ENCODE data around the gene CCDC188. TPM values are rescaled to one million over a fixed set of nuclear protein-coding genes. Genes with fewer than 3 reads are reported as not detected.

The CCDC188 gene
- total RNA-seq, 1 experiment from 2014 or later, result 0.84 TPM

DNA sequence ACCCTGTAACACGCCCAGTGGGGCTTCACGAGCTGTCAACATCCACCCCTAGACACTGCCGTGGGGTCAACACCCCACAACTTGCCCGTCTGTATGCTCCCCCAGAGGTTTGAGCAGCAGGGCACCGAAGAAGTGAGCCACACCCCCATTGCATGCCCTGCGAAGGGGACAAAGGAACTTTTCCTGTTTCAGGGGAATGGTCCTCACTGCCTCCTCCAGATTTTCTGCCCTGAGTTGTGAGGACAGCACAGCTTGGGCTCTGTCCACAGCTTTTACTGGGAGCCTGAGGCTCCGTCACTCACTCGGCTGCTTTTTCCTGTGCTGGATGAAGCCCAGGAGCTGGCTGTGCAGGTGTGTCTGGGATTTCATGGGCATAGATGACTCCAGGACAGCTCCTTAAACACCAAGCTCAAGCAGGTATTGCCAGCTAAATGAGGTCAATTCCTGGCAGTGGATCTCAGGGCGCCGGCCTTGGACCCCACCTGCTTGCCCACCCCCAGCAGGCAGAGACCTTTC lies 40.2 kb upstream of the CCDC188 start:
- no peak for DNase-seq (ENCODE audit: low read depth in 1 of 2, low spot score in 2 of 2)
- no peaks in the 10 kb centered on the region for H3K9me3 ChIP-seq (replicated peaks)
- H3K36me3 ChIP-seq, result no peaks in the 10 kb centered on the region
- H3K27me3 ChIP-seq (replicated peaks), result peaks cover 1% of the 10 kb centered on the region; the same call in 1 of the 2 replicates
- H3K4me3 ChIP-seq, result no peak overlapping the region
- no peak overlapping the region for H3K27ac ChIP-seq
- no peaks in the 10 kb centered on the region for H3K4me1 ChIP-seq (replicated peaks)

DNA sequence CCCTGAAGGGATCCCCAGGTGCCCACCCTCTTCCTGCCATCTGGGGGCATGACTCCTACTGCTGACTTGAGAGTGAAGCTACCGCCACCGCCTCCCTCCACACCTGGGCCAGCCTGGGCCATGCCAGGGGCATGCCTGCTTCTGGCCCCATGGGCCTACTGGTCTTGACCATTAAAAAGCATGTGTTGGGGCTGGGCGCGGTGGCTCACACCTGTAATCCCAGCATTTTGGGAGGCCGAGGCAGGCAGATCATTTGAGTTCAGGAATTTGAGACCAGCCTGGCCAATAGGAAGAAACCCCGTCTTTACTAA lies 37.7 kb upstream of the CCDC188 start:
- Histone ChIP-seq H3K27ac (no peak overlapping the region), H3K4me1 (replicated peaks) (no peaks in the 10 kb centered on the region), H3K9me3 (replicated peaks) (no peaks in the 10 kb centered on the region), H3K36me3 (no peaks in the 10 kb centered on the region), H3K27me3 (replicated peaks) (no peaks in the 10 kb centered on the region), H3K4me3 (no peak overlapping the region)
- DNase-seq (ENCODE audit: low read depth in 1 of 2, low spot score in 2 of 2), result no peak

DNA sequence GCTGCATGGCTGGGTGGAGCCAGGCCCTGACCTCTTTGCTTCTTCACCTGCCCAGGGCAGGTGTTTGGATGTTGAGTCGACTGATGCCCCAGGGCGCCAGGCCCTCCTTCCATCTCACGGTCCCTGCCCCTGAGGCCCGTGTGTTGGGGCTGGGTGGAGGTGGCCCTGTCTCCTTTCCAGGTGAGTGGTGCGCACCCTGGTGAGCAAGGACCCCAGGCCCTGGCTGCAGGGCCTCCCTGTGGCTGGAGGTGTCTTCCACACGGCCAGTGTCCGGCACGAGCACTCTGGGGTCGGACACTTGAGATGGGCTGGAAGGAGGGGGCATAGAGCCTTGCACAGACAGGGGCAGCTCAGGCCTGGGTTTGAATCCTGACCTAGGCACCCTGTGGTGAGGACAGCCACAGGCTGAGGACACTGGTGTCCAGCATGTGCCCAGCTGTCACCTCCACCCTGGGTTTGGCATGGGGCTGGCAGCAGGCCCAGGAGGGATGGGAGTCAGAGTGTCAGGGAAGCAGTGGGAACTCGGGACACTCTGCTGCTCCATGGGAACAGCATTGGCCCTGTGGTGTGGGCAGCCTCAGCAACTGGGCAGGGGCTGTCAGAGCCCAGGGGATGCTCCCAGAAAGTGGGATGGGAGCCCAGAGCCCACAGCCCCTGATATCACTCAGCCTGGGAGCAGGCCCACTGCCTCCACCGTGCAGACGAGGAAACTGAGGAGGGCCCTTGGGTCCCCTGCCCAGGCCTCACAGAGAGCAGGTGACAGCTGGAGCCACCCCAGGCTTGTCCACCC lies 37.1 kb upstream of the CCDC188 start:
- H3K4me1 ChIP-seq (replicated peaks), result no peaks in the 10 kb centered on the region
- H3K9me3 ChIP-seq (replicated peaks), result no peaks in the 10 kb centered on the region
- H3K27me3 ChIP-seq (replicated peaks), result no peaks in the 10 kb centered on the region
- no peak overlapping the region for H3K4me3 ChIP-seq
- H3K36me3 ChIP-seq, result no peaks in the 10 kb centered on the region
- H3K27ac ChIP-seq, result no peak overlapping the region
- no peak for DNase-seq (ENCODE audit: low read depth in 1 of 2, low spot score in 2 of 2)

DNA sequence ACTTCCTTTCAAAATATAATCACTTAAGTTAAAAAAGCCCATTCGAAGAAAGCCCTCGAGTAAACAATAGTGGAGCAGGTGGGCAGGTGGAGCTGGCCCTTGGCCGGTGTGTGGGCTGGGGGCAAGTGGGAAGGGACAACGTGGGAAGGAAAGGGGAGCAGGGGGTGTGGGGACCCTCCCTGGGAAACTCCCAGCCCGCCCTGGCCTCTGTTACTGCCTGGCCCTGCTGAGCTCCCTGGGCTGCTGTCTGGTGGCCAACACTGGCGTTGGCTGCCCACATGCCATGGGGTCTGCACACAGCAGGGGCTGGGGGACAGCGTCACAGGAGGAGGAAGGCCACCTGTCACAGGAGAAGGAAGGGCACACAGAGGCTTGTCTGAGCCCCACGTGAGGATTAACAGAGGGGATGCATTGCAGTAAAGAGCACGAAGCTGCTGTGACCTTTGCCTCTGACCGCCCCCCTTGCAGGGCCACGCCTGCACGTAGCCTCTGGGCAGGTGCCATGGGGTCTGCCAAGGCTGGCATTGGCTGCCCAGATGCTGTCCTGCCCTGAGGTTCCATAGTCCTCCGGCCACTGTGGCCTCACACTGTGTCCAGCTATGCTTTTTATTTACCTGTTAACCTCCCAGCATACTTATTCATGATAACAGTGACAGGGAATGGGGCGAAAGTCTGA lies 36.2 kb upstream of the CCDC188 start:
- H3K36me3 ChIP-seq, result no peaks in the 10 kb centered on the region
- no peak for DNase-seq (ENCODE audit: low read depth in 1 of 2, low spot score in 2 of 2)
- H3K9me3 ChIP-seq (replicated peaks), result no peaks in the 10 kb centered on the region
- no peak overlapping the region for H3K4me3 ChIP-seq
- no peaks in the 10 kb centered on the region for H3K27me3 ChIP-seq (replicated peaks)
- H3K27ac ChIP-seq, result no peak overlapping the region
- no peaks in the 10 kb centered on the region for H3K4me1 ChIP-seq (replicated peaks)

DNA sequence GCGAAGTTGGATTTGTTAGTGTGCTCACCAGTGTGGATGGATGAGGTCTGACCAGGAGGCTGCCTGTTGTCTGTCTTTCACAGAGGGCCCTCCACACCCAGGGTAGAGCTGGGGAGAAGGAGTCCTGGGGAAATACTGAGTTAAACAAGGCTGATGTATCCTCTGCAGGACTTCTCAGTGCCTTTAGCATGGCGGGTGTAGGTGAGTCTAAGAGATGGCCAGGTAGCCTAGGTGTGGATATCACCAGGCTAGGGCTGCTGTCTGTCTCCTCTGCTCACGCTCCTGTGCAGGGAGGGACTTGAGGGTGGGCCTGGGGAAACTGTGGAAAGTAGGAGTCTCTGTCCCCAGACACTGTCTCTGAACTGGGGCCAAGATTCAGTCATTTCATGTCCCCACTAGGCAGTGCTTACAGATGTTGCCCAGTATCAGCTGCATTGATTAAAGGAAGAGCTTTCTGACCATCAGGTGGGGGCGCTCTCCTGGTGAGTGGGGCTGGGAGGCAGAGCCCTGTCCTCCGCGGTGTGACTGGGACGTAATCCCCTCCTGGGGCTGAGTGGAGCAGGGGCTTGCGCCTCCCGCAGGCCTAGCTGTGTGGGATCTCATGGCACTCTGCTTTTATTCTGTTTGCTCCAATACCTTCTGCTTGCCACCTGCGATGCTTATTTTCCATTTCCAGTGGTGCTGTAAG lies 35.5 kb upstream of the CCDC188 start:
- no peak for DNase-seq (ENCODE audit: low read depth in 1 of 2, low spot score in 2 of 2)
- H3K36me3 ChIP-seq, result no peaks in the 10 kb centered on the region
- H3K4me1 ChIP-seq (replicated peaks), result no peaks in the 10 kb centered on the region
- no peaks in the 10 kb centered on the region for H3K9me3 ChIP-seq (replicated peaks)
- H3K27me3 ChIP-seq (replicated peaks), result no peaks in the 10 kb centered on the region
- H3K4me3 ChIP-seq, result no peak overlapping the region
- H3K27ac ChIP-seq, result no peak overlapping the region

DNA sequence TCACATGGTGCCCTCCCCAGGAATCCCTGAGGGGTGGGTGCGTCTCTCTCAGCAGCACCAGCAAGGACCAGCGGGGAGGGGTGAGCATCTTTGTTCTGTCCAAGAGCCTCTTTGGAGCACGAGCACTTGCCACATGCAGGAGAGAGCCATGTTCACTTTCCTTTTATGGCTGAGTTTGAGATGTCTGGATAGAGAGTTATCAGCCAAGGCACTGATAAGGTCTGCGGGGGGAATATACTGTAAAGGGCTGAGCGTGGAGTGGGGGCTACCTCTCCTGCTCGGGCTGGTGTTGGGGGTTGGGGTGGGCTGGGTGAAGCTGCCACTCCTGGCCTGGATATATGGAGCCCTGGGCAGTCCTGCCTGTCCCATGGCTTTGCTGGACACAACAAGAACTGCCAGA lies 34.9 kb upstream of the CCDC188 start:
- Histone ChIP-seq H3K36me3 (no peaks in the 10 kb centered on the region), H3K4me1 (replicated peaks) (no peaks in the 10 kb centered on the region)

DNA sequence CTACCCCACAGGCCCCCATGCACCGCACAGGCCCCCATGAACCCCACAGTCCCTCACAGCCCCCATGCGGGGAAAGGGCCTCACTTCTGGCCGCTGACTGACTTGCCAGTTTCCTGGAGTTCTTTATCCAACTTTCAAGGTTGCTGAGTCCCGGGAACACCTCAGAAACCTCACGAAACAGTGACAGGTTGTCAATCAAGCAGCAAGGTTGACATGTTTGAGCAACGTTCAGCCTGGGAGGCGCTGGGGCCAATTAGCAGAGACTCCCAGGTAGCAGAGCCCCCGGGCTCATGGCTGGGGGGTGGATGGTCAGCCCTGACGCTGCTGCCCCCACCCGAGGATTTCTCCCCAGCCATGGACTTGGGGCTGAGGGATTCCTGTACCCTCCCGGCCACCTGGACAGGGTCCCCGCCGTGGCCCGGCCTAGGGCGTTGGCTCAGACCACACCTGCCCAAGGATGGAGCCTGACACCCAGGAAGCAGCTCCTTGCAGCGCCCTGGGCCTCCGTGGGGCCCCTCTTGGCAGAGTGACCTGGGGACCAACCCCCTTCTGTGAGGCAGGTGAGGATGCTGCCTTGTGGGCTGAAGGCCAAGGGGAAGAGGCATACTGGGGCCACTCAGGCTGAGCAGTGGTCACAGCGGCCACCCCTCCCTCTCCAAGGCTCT lies 33.8 kb upstream of the CCDC188 start:
- DNase-seq (ENCODE audit: low read depth in 1 of 2, low spot score in 2 of 2), result no peak
- Histone ChIP-seq H3K36me3 (no peaks in the 10 kb centered on the region), H3K27ac (no peak overlapping the region), H3K9me3 (replicated peaks) (no peaks in the 10 kb centered on the region), H3K4me3 (no peak overlapping the region), H3K27me3 (replicated peaks) (no peaks in the 10 kb centered on the region), H3K4me1 (replicated peaks) (no peaks in the 10 kb centered on the region)

More for the DNA sequence above, 34.9 kb upstream of the CCDC188 start:
- H3K27ac ChIP-seq, result no peak overlapping the region
- no peaks in the 10 kb centered on the region for H3K27me3 ChIP-seq (replicated peaks)
- DNase-seq (ENCODE audit: low read depth in 1 of 2, low spot score in 2 of 2), result no peak
- H3K9me3 ChIP-seq (replicated peaks), result no peaks in the 10 kb centered on the region
- H3K4me3 ChIP-seq, result no peak overlapping the region

DNA sequence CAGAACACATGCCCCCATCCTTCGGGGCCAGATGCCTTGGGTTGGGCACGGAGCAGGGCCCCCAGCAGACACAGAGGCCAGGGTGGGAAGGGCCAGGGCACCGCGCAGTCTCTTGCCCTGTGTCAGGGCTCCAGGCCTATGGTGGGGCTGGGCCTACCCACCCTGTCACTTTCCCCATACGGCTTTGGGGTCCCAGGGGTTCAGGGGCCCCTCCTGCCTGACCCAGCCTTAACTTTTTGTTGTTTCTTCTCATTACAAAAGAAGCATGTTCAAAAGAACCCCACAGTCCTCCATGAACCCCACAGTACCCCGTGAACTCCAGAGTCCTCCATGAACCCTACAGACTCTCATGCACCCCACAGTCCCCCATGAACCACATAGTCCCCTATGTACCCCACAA lies 33.0 kb upstream of the CCDC188 start:
- no peaks in the 10 kb centered on the region for H3K36me3 ChIP-seq
- no peak for DNase-seq (ENCODE audit: low read depth in 1 of 2, low spot score in 2 of 2)
- H3K27me3 ChIP-seq (replicated peaks), result no peaks in the 10 kb centered on the region
- H3K27ac ChIP-seq, result no peak overlapping the region
- H3K4me3 ChIP-seq, result no peak overlapping the region
- H3K9me3 ChIP-seq (replicated peaks), result no peaks in the 10 kb centered on the region
- H3K4me1 ChIP-seq (replicated peaks), result no peaks in the 10 kb centered on the region

DNA sequence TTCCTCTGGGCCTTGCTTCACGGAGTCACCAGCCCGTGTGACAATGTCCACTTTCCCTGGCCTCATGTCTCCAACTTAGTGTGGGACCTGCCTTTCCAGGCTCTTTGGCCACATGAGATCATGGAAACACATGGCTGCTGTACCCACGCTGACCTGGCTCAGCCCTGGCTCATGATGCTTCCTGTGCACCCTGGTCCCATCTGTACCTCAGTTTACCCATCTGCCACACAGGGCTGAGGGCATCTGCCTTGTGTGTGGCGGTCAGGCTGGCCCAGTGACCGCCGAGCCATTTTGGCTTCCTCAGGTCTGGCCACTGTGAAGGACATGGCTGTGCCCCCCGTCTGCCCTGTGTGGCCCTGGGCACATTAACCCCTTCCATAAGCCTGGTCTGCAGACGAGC lies 32.2 kb upstream of the CCDC188 start:
- Histone ChIP-seq H3K9me3 (replicated peaks) (no peaks in the 10 kb centered on the region), H3K36me3 (no peaks in the 10 kb centered on the region), H3K4me3 (no peak overlapping the region), H3K4me1 (replicated peaks) (no peaks in the 10 kb centered on the region), H3K27me3 (replicated peaks) (no peaks in the 10 kb centered on the region), H3K27ac (no peak overlapping the region)
- DNase-seq (ENCODE audit: low read depth in 1 of 2, low spot score in 2 of 2), result no peak

DNA sequence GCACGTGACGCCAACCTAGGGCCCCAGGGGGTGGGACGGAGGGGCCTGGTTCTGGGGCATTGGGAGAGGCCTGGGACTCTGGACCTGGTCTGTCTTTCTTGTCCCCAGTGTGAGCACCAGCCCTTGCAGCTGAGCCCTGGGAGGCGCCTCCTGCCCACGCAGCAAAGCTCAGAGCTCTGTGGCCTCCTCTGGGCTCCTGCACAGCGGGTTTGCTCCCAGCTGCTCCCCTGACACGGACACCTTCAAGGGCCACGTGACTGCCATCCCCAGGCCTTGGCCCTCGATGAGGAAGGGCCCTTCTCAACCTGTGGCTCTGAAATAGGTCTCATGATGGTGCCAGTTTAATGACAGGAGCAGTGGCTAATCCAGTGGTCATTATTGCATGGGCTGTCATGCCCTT lies 31.5 kb upstream of the CCDC188 start:
- Histone ChIP-seq H3K4me3 (no peak overlapping the region), H3K9me3 (replicated peaks) (no peaks in the 10 kb centered on the region), H3K27ac (no peak overlapping the region), H3K27me3 (replicated peaks) (no peaks in the 10 kb centered on the region), H3K4me1 (replicated peaks) (no peaks in the 10 kb centered on the region), H3K36me3 (no peaks in the 10 kb centered on the region)
- DNase-seq (ENCODE audit: low read depth in 1 of 2, low spot score in 2 of 2), result no peak

DNA sequence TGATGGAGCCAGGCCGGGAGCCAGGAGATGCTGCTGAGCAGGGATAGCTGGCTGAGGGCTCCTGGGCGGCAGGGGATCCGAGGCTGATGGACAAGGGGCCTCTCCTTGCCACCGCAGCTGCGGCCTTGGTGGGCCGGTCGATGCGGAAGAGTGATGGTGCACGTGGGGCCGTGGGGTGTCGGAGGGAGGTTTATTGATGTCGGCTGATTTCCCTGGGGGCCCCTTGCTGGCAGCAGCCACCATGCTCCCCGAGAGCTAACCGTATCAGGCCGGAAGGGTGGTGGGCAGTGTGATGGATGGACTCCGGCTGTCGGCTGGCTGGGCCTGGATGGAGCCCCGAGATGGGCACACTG lies 31.0 kb upstream of the CCDC188 start:
- DNase-seq (ENCODE audit: low read depth in 1 of 2, low spot score in 2 of 2), result no peak
- Histone ChIP-seq H3K36me3 (no peaks in the 10 kb centered on the region), H3K4me1 (replicated peaks) (no peaks in the 10 kb centered on the region), H3K4me3 (no peak overlapping the region), H3K27me3 (replicated peaks) (no peaks in the 10 kb centered on the region), H3K9me3 (replicated peaks) (no peaks in the 10 kb centered on the region), H3K27ac (no peak overlapping the region)

DNA sequence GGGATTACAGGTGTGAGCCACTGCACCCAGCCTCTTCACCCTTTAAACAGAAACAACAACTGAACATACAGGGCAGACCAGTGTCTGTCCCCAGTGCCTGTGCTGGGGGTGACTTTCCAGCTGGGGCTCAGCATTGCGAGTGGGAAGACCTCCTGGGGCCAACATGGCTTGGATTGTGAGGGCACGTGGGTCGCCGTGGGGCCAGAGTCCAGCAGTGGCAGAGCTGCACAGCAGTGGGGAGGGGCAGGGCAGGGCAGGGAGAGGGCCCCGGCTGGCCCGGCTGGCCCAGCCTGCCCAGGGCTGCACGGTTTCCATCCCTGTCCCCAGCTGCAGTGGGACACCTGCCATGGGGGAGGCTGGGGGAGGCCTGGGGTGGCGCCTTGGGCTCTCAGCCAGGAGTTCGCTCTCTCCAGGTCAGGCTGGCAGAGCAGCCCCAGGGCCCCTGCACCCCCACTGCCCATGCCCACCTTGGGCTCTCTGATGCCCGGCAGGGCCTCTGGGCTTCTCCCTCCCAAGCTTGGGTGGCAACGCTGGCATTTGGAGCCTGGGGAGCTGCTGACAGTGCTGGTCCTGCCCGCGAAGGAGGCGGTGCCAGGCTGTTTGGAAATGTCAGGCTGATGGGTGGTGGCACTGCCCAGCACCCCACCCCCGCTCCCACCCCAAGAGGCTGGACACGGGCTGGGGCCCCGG lies 30.5 kb upstream of the CCDC188 start:
- no peak for DNase-seq (ENCODE audit: low read depth in 1 of 2, low spot score in 2 of 2)
- Histone ChIP-seq H3K4me3 (no peak overlapping the region), H3K27me3 (replicated peaks) (0 out of 2 replicates have a peak, but pooled peaks cover 4% of the 10 kb centered on the region), H3K36me3 (no peaks in the 10 kb centered on the region), H3K27ac (no peak overlapping the region), H3K4me1 (replicated peaks) (no peaks in the 10 kb centered on the region), H3K9me3 (replicated peaks) (no peaks in the 10 kb centered on the region)

DNA sequence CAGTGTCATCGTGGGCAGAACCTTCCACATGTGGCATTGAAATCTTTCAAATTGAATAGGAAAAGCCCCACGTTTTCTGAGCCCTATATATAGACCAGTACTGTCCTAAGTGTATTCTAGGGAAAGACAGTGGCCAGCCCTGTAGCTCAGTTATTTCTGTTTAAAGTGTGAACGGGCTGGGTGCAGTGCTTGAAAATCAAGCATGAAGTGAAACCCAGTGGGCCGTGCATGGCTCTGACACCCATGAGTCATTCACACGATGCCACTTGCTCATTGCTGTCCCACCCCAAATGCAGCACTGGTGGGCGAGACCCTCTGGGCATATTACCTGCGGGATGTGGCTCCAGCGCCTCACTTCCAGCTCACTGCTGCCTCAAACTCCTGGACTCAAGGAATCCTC lies 29.8 kb upstream of the CCDC188 start:
- no peaks in the 10 kb centered on the region for H3K36me3 ChIP-seq
- H3K27me3 ChIP-seq (replicated peaks), result 0 out of 2 replicates have a peak, but pooled peaks cover 4% of the 10 kb centered on the region
- DNase-seq (ENCODE audit: low read depth in 1 of 2, low spot score in 2 of 2), result no peak
- H3K4me3 ChIP-seq, result no peak overlapping the region
- no peaks in the 10 kb centered on the region for H3K9me3 ChIP-seq (replicated peaks)
- H3K4me1 ChIP-seq (replicated peaks), result no peaks in the 10 kb centered on the region
- H3K27ac ChIP-seq, result no peak overlapping the region
